HG02763 (cell line): Measurements from ENCODE around the gene CCL28.
"Not testable (repeated sequence)": the region's sequence is repeated elsewhere in the genome, so short reads cannot be mapped to it uniquely, and the experiment has no call there.

Source experiments
- ATAC-seq: cut with Tn5 transposase; IDR thresholded peaks from one replicate; pipeline ENCODE4 v1.9.1; 2021; ENCODE audit warnings: mild to moderate bottlenecking, moderate library complexity; ENCODE audit not compliant: unreplicated experiment

The CCL28 gene

GRCh38 chr5:43411495-43411894 lies 696 bp downstream of the CCL28 start:
- no peak for ATAC-seq

GRCh38 chr5:43410414-43410813 lies 1.8 kb downstream of the CCL28 start:
- no peak for ATAC-seq

GRCh38 chr5:43409809-43410271 lies 2.4 kb downstream of the CCL28 start:
- no peak for ATAC-seq

- not testable (repeated sequence) for ATAC-seq
Observed at GRCh38 chr5:43402524-43403066, 9.6 kb downstream of the CCL28 start.

GRCh38 chr5:43401827-43402226 lies 10.4 kb downstream of the CCL28 start:
- no peak for ATAC-seq

- no peak for ATAC-seq
Observed at GRCh38 chr5:43400082-43400481, 12.1 kb downstream of the CCL28 start.

GRCh38 chr5:43396762-43397304 lies 15.4 kb downstream of the CCL28 start:
- ATAC-seq, result peak; percentile 95

- ATAC-seq, result no peak
Observed at GRCh38 chr5:43390471-43390870, 21.7 kb downstream of the CCL28 start.

- ATAC-seq, result peak; percentile 65
Observed at GRCh38 chr5:43389679-43390329, 22.4 kb downstream of the CCL28 start.

GRCh38 chr5:43386960-43387362 lies 25.2 kb downstream of the CCL28 start:
- ATAC-seq, result no peak

- ATAC-seq, result no peak
Observed at GRCh38 chr5:43376496-43377140, 35.6 kb downstream of the CCL28 start.

- ATAC-seq, result no peak
Observed at GRCh38 chr5:43371821-43372220, 40.4 kb downstream of the CCL28 start.

GRCh38 chr5:43370352-43370751 lies 41.8 kb downstream of the CCL28 start:
- ATAC-seq, result no peak

- no peak for ATAC-seq
Observed at GRCh38 chr5:43369651-43370050, 42.5 kb downstream of the CCL28 start.

GRCh38 chr5:43367909-43368669 lies 44.1 kb downstream of the CCL28 start:
- no peak for ATAC-seq

- ATAC-seq, result no peak
Observed at GRCh38 chr5:43367453-43367852, 44.7 kb downstream of the CCL28 start.

- not testable (repeated sequence) for ATAC-seq
Observed at GRCh38 chr5:43366680-43367246, 45.4 kb downstream of the CCL28 start.

- not testable (repeated sequence) for ATAC-seq
Observed at GRCh38 chr5:43365155-43365554, 47.0 kb downstream of the CCL28 start.

GRCh38 chr5:43363445-43364152 lies 48.6 kb downstream of the CCL28 start:
- no peak for ATAC-seq

- ATAC-seq, result no peak
Observed at GRCh38 chr5:43362725-43363435, 49.3 kb downstream of the CCL28 start.
